ENCODE results near the gene PROX1.

DNA sequence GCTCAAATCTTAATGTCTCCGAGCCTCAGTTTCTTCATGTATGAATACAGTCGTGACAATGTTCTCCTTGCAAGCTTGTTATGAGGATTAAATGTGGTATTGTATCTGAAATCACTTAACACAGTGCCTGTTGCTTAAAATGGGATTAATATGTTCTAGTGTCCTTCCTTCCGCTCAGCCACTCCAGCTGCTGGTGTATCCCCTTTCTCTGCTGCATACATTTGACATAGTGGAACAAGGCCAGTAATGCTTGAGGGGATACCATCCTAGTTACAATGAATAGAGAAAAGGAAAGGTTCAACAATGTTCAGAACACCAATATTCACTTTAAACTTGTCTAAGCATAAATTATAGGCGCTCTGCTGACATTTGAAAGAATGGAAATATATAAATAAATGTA is 64.0 kb downstream of the PROX1 start:
- no peak for TF ChIP-seq CTCF (conservative IDR thresholded peaks at IDR 0.05; ENCODE audit: low read depth, low read length)
- TF ChIP-seq FOS (IDR thresholded peaks at IDR 0.05; ENCODE audit: low read depth, low read length) = no peak
- TF ChIP-seq POLR2A (IDR thresholded peaks at IDR 0.05; ENCODE audit: low read depth, low read length) = no peak
- no peak for TF ChIP-seq RCOR1 (IDR thresholded peaks at IDR 0.05; ENCODE audit: insufficient replicate concordance, low read length)
- TF ChIP-seq RFX5 (IDR thresholded peaks at IDR 0.05; ENCODE audit: low read depth, low read length) = no peak

Measured in IMR-90 (cell line).